ENCODE results near the gene CDK4.
"Not testable (repeated sequence)": the region's sequence is repeated elsewhere in the genome, so short reads cannot be mapped to it uniquely, and the experiment has no call there.

CDK4 gene

DNA sequence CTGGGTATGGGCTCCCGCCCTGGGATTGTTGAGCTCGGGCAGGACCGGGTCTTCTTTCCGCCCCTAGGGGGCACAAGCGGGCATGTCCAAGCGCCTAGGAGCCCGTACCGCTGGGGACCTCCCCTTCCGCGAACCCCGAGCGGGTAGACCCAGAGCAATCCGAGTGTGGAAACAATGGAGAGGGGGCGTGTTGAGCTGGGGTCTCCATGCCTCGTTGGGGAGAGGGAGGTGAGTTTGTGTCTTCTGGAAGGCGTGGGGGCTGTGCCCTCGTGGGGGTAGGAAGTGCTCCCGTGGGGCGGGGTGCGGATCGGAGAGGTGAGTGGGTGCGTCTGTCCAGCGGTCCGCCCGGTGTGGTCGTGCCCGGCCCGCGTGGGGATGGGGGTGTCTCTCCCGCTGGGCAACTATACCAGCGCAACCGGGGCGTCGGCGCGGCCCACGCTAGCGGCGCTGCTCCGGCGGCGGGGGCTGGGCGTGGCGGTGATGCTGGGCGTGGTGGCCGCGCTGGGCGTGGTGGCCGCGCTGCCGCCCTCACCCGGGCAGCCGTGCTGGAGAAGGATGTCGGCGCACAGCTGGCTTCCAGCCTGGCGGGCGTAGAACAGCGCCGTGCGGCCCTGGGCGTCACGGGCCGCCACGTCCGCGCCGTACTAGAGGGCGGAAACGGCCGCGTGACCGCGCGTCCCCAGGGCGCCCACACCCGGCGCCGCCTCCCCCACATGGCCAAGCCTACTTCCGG, 25.8 kb downstream of the CDK4 start:
- peak; percentile 67 to 70 for DNase-seq (ENCODE audit: low read depth in 2 of 2)

DNA sequence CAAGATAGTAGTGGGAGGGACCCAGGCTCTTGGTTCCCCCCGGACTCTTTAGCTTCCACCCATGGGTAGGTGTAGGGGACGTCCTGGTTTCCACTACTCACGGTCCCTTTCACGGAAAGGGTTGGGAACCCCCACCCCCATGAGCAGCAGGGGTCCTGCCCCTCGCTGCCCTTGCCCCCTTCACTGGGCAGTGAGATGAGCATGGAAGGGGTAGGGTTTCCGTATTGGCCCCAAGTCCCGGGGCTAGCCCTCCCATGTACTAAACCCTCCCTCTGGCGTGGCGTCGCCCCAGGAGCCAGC, 26.3 kb downstream of the CDK4 start:
- no peak for DNase-seq (ENCODE audit: low read depth in 2 of 2)

DNA sequence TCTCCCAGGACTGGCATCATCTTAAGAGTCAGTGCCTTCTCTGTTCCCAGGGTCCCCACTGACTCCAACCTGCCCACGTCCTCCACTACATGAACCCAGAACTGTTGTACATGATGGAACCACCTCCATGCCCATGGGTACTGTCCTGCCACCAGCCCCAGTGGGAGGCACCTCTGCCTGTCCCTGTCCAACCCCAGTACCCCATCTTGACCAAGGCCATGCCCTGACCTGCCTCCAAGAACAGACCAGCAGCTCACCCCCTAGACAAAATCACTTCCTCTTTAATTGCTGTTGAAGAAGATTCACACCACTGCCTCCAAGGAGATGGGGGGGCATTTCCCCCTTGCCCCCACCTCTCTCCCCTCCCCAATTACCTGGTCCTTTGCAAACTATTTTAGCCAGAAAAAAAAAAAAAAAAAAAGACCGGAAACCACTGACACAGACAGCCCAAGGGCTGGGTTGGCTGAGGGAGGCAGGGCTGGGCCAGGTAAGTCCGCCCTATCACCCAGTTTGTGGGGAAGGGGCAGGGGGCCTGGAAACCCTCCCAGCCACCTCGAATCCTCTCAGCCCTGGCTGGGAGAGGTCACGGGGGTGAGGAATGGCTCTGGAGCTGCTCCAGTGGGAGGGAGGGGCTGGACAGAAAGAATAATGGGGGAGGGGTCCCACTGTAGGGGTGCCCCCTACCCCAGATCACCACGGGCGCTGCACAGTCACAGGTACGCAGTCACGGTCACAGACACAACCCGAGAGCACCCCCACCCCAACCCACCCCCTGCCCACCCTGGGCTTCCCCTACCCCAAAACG, 27.0 kb downstream of the CDK4 start:
- DNase-seq (ENCODE audit: low read depth in 2 of 2), result no peak

DNA sequence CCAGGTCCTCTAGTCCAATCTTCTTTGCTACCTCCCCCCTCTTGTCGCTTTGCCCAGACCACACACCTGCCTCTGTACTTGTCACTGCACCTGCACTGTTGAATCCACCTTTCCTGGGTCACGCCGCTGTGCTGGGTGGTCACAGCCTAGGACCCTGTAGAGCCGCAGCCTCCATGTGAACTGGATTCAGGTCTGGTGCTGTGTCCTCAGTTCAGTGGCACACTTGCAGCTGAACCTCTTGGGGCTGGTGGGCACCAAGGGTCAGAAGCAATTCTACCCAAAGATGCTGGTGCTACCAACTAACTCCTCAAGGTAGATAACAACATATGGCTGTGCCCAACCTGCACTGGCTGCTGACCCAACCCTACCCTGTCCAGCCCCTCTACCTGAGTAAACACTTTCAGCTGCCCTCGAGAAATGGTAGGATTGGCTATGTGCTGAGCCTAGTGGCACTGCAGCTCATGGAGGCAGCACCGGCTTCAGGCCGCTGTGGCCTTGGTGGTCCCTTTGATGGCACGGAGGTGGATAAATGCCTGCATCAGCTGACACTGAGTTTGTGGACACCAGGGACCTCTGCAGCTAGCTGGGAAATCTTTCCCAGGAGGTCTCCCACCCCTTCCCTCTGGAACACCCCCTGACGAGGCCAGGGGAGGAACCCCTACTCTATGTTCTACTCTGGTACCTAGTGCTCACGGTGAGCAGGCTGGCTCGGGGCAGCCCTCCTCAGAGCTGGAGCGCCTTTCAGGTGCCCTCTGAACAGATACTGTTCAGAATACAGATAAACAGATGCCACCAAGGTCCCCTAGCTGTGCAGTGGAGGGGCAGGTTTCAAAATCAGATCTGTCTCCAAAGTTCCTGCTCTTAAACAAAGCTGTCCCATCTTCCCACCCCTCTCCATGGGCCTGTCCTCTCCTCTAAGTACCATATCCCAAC, 27.8 kb downstream of the CDK4 start:
- DNase-seq (ENCODE audit: low read depth in 2 of 2), result no peak

DNA sequence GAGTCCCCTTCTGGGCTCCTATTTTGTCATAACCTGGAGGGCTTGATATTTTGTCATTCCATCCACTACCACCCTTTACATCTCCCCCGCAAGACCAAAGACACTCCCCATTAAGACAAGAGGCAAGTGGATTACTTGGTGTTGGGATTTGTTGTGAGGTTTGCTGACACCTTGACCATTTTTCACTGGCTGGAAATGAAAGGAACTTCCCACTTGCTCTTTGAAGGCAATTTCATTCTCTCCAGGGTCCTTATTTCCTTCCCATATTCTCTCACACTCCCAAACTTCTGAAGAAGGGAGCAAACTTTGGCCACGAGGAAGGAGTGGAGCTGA, 28.5 kb downstream of the CDK4 start:
- no peak for DNase-seq (ENCODE audit: low read depth in 2 of 2)

DNA sequence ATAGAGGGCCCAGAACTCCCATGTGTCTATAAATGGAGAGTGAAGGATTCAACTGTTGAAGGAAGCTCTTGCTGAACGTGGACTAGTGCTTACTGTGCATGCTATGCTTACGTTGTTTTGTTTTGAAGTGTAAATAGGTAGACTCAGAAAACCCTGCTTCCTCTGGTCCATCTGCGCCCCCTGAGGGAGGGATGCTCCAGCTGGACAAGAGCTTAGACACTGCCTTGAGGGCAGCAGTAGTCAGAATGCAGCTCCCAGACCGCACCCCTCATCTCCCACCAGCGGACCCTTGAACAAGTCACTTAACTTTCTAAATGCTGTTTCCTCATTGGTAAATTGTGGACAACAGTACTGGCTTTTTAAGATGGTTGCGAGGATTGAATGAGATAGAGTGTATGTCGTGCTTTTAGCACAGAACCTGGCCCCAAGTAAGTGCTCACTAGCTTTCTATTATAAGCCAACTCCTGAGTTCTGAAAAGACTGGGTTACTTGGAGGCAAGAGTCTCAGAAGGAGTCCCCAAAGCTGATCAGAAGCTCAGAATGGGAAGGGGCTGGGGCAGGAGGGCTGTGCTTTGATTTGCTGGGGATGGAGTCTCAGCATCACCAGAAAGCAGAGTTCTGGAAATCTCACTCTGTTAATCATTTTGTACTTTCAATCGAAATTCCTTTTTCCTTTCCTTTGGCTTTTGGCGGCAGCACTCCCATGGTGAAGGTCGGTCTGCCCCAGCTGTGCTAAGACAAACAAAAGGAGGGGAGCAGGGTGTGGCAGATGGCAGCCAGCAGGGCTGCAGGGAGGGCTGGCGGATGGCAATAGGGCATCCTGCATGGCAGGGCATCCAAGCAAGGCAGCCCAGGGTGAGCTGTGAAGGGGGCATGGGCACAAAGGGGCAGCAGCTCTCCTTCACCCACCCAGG, 29.1 kb downstream of the CDK4 start:
- DNase-seq (ENCODE audit: low read depth in 2 of 2), result no peak

DNA sequence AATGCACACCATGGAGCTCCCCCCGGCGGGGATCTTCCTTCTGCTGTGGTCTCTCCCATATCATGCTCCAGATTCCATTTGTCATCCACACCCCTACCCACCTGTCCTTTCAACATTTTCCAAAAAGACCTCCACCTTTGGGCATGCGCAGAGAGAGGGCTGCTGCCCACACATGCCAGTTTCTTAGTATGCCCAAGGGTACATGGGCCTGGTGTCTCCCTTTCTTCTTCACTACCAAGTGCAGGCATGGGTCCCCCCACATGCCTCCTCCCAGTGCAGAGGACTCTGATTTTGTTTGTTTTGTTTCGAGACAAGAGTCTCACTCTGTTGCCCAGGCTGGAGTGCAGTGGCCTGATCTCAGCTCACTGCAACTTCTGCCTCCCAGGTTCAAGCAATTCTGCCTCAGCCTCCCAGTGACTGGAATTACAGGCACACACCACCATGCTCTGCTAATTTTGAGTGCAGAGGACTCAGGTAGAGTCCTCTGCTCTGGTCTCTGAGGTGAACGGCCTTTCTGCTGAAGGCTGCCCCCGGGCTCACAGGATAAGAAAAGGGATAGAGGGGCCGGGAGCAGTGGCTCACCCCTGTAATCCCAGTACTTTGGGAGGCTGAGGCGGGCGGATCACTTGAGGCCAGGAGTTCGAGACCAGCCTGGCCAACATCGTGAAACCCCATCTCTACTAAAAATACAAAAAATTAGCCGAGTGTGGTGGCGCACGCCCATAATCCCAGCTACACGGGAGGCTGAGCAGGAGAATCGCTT, 30.1 kb downstream of the CDK4 start:
- not testable (repeated sequence) for DNase-seq (ENCODE audit: low read depth in 2 of 2)

DNA sequence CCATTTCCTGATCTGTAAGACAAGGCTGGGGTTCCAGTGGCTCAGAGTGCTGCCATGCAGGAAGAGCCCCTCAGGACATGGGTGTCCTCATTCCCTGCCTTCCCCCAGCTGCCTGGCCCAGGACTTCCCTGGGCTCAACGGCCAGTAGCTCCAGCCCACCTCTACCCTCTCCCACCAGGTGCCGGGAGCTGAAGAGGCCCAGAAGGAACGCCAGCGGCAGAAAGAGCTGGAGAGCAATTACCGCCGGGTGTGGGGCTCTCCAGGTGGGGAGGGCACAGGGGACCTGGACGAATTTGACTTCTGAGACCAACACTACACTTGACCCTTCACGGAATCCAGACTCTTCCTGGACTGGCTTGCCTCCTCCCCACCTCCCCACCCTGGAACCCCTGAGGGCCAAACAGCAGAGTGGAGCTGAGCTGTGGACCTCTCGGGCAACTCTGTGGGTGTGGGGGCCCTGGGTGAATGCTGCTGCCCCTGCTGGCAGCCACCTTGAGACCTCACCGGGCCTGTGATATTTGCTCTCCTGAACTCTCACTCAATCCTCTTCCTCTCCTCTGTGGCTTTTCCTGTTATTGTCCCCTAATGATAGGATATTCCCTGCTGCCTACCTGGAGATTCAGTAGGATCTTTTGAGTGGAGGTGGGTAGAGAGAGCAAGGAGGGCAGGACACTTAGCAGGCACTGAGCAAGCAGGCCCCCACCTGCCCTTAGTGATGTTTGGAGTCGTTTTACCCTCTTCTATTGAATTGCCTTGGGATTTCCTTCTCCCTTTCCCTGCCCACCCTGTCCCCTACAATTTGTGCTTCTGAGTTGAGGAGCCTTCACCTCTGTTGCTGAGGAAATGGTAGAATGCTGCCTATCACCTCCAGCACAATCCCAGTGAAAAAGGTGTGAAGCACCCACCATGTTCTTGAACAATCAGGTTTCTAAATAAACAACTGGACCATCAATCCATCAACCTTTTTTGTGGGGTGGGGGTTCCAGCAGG, 31.2 kb downstream of the CDK4 start:
- DNase-seq (ENCODE audit: low read depth in 2 of 2), result no peak

DNA sequence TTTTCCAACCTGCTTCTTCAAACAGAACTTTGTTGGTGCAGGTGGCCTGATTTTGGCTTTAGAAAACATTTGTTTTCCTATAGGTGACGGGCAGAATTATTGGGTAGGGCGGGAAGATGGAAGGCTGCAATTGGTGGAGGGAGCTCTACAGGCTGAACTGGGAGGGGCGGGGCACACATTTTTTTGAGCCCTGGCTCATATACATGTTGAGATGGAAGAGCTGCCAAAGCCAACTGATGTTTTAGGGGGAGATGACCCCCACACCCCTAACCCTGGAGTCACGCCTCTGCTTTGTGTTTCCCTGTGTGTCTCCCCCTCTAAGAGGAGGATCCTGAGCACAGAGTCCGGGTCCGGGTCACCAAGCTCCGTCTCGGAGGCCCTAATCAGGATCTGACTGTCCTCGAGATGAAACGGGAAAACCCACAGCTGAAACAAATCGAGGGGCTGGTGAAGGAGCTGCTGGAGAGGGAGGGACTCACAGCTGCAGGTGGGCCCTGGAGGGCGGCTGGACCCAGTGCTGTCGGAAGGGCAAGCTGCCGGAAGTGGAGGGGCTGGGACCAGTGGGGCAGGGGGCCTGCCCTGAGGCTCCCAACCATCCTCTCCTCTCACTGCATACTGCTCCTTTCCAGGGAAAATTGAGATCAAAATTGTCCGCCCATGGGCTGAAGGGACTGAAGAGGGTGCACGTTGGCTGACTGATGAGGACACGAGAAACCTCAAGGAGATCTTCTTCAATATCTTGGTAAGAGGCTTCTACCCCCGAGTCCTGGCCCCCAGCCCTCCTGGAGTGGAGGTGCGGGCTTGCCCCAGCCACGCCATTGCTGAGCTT, 32.1 kb downstream of the CDK4 start:
- DNase-seq (ENCODE audit: low read depth in 2 of 2), result no peak

DNA sequence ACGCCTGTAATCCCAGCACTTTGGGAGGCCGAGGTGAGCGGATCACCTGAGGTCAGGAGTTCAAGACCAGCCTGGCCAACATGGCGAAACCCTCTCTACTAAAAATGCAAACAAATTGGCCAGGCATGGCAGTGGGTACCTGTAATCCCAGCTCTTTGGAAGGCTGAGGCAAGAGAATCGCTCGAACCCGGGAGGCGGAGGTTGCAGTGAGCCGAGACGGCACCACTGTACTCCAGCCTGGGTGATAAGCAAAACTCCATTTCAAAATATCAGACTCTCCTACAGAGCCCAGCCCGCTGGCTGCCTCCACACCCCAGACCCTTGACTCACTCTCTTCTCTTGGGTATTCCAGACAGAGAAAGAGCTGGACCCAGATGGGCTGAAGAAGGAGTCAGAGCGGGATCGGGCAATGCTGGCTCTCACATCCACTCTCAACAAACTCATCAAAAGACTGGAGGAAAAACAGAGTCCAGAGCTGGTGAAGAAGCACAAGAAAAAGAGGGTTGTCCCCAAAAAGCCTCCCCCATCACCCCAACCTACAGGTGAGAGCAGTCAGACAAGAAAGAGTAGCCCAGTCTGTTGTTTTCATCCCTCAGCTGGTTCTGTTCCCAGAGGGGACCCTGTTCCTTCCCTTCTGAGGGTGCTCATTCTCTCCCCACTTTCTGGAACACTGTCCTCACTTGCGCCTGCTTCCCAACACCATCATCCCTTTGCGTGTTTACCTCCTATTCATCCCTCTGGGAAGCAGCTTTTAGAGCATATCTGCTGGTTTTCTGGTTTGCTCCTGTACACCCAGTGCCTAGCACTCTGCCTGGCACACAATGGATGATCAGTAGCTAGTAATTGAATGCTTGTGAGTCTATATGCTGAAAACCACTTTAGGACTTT, 33.2 kb downstream of the CDK4 start:
- DNase-seq (ENCODE audit: low read depth in 2 of 2), result no peak

DNA sequence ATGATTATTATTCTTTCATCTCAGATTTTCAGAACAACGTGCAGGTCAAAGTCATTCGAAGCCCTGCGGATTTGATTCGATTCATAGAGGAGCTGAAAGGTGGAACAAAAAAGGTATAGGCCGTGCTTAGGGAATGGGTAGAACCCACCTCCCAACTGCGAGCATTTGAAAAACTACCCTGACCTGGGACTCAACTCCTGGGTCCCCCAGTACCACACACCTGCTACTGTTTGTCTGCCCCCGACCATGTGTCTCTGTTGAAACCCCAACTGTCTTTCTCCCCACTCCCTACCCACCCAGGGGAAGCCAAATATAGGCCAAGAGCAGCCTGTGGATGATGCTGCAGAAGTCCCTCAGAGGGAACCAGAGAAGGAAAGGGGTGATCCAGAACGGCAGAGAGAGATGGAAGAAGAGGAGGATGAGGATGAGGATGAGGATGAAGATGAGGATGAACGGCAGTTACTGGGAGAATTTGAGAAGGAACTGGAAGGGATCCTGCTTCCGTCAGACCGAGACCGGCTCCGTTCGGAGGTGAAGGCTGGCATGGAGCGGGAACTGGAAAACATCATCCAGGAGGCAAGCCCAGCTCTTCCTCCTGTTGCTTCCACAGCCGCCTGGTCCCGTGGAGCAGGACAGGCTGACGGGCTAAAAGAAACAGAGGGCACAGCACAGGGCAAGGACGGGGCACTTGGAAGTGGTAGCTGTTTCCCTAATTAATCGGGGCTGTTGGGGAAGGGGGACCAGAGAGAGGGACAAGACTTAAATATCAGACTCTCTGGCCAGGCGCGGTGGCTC, 34.1 kb downstream of the CDK4 start:
- DNase-seq (ENCODE audit: low read depth in 2 of 2), result no peak

DNA sequence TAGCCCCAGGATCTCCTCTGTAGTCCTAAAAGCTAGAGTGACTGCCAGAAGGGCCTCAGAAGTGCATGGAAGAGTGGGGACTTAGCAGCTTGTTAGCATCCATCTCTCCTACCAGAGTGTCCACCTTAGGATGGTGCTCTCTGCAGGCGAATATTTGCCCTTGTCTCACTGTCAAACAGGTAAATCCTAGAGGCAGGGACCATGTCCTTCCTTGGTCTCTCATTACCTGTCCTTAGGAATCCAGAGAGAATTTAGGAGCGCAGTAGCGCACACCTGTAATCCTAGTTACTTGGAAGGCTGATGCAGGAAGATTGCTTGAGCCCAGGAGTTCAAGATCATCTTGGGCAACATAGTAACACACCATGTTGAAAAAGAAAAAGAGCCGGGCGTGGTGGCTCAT, 35.0 kb downstream of the CDK4 start:
- DNase-seq (ENCODE audit: low read depth in 2 of 2), result no peak

DNA sequence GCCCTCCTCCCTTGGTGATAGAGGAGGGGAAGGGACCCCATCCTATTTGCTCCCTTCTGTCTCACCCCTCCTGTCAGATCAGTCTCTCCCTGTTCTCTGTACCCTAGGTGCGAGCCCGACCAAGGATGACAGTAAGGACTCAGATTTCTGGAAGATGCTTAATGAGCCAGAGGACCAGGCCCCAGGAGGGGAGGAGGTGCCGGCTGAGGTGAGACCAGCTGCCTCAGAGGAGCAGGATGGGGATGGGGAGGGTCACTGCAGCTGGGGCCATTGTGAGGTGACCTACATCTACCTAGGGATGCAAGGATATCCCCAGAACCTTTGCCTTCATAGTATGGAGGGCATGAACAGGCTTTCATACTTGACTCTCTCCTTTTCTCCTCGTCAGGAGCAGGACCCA, 35.8 kb downstream of the CDK4 start:
- DNase-seq (ENCODE audit: low read depth in 2 of 2), result no peak

DNA sequence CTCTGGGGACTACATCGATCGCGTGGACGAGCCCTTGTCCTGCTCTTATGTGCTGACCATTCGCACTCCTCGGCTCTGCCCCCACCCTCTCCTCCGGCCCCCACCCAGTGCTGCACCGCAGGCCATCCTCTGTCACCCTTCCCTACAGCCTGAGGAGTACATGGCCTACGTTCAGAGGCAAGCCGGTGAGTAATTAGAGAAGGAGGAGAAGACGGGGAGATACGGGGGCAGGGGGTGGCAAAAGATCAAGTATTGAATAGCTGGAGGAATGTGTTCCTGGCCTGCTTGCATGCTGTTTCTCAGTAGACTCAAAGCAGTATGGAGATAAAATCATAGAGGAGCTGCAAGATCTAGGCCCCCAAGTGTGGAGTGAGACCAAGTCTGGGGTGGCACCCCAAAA, 36.3 kb downstream of the CDK4 start:
- no peak for DNase-seq (ENCODE audit: low read depth in 2 of 2)

DNA sequence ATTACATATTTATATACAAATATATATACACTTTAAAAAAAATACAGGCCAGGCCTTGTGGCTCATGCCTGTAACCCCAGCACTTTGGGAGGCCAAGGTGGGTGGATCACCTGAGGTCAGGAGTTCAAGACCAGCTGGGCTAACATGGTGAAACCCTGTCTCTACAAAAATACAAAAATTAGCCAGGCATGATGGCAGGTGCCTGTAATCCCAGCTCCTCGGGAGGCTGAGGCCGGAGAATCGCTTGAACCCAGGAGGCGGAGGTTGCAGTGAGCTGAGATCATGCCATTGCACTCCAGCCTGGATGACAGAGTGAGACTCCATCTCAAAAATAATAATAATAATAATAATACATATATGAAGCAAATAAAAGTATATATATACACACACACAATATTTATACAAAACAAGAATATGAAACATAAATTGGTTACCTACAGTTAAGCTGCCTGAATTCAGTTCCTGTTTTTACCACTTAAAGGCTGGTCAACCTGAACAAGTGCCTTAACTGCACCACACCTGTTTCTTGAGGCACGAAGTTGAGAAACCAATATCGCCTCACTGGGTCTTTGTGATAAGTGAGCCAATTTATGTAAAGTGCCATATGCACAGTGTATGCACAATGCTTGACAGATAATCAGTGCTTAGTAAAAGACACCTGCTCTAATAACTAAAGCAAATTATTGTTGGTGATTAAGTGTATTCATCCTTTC, 36.9 kb downstream of the CDK4 start:
- not testable (repeated sequence) for DNase-seq (ENCODE audit: low read depth in 2 of 2)

DNA sequence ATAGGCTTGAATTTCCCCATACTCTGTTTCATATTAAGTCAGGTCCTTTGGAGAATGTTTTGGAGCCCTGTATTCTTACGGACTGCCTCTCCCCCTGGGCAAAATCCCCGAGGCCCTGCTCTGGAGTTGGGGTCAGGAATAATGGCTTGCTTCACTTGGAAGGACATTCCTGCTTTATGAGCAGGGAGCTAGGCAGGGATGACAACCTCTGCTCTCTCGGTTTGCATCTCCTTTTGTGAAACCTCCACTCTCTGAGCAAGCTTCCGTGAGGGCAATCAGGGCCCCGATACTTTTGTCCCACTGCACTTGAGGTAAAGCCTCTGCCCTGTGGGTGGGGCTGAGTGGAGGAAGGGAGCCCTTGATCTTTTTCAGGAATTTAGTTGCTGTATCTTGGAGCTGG, 38.9 kb downstream of the CDK4 start:
- no peak for DNase-seq (ENCODE audit: low read depth in 2 of 2)
